Measurements from ENCODE around the gene STPG3.

Gene STPG3

GRCh38 chr9:137293094-137293481 is 42.0 kb downstream of the STPG3 start:
- no peak overlapping the region for H3K4me3 ChIP-seq (ENCODE audit: insufficient read depth, low read depth, low read length, poor library complexity, severe bottlenecking)
- H3K27ac ChIP-seq (ENCODE audit: insufficient read depth, low read length, poor library complexity, severe bottlenecking) = no peak overlapping the region
- no peaks in the 10 kb centered on the region for H3K36me3 ChIP-seq (ENCODE audit: control insufficient read depth, insufficient read depth, low read length)
- no peak for DNase-seq
- no peaks in the 10 kb centered on the region for H3K9me3 ChIP-seq (ENCODE audit: control insufficient read depth, low read length)
- peaks cover 3% of the 10 kb centered on the region for H3K4me1 ChIP-seq (ENCODE audit: control insufficient read depth, insufficient read depth, low read length, poor library complexity, severe bottlenecking)
- H3K27me3 ChIP-seq (replicated peaks; ENCODE audit: control insufficient read depth, insufficient read depth, low read length, poor library complexity, severe bottlenecking) = peaks cover 35% of the 10 kb centered on the region

- Histone ChIP-seq H3K36me3 (ENCODE audit: control insufficient read depth, insufficient read depth, low read length) (no peaks in the 10 kb centered on the region), H3K27ac (ENCODE audit: insufficient read depth, low read length, poor library complexity, severe bottlenecking) (no peak overlapping the region), H3K4me3 (ENCODE audit: insufficient read depth, low read depth, low read length, poor library complexity, severe bottlenecking) (no peak overlapping the region), H3K9me3 (ENCODE audit: control insufficient read depth, low read length) (no peaks in the 10 kb centered on the region), H3K4me1 (ENCODE audit: control insufficient read depth, insufficient read depth, low read length, poor library complexity, severe bottlenecking) (peaks cover 3% of the 10 kb centered on the region), H3K27me3 (replicated peaks; ENCODE audit: control insufficient read depth, insufficient read depth, low read length, poor library complexity, severe bottlenecking) (peaks cover 39% of the 10 kb centered on the region)
- no peak for DNase-seq
Measured at GRCh38 chr9:137293482-137294090, 42.5 kb downstream of the STPG3 start.

GRCh38 chr9:137294091-137294680 is 43.1 kb downstream of the STPG3 start:
- H3K36me3 ChIP-seq (ENCODE audit: control insufficient read depth, insufficient read depth, low read length) = no peaks in the 10 kb centered on the region
- H3K27me3 ChIP-seq (replicated peaks; ENCODE audit: control insufficient read depth, insufficient read depth, low read length, poor library complexity, severe bottlenecking) = peaks cover 45% of the 10 kb centered on the region
- DNase-seq = no peak
- H3K9me3 ChIP-seq (ENCODE audit: control insufficient read depth, low read length) = no peaks in the 10 kb centered on the region
- H3K4me1 ChIP-seq (ENCODE audit: control insufficient read depth, insufficient read depth, low read length, poor library complexity, severe bottlenecking) = peaks cover 3% of the 10 kb centered on the region
- H3K27ac ChIP-seq (ENCODE audit: insufficient read depth, low read length, poor library complexity, severe bottlenecking) = no peak overlapping the region
- no peak overlapping the region for H3K4me3 ChIP-seq (ENCODE audit: insufficient read depth, low read depth, low read length, poor library complexity, severe bottlenecking)

GRCh38 chr9:137294681-137295237 is 43.7 kb downstream of the STPG3 start:
- peaks cover 4% of the 10 kb centered on the region for H3K4me1 ChIP-seq (ENCODE audit: control insufficient read depth, insufficient read depth, low read length, poor library complexity, severe bottlenecking)
- no peaks in the 10 kb centered on the region for H3K9me3 ChIP-seq (ENCODE audit: control insufficient read depth, low read length)
- no peak for DNase-seq

GRCh38 chr9:137295238-137295811 is 44.2 kb downstream of the STPG3 start:
- no peak overlapping the region for H3K4me3 ChIP-seq (ENCODE audit: insufficient read depth, low read depth, low read length, poor library complexity, severe bottlenecking)
- peaks cover 8% of the 10 kb centered on the region for H3K4me1 ChIP-seq (ENCODE audit: control insufficient read depth, insufficient read depth, low read length, poor library complexity, severe bottlenecking)
- H3K36me3 ChIP-seq (ENCODE audit: control insufficient read depth, insufficient read depth, low read length) = no peaks in the 10 kb centered on the region
- H3K9me3 ChIP-seq (ENCODE audit: control insufficient read depth, low read length) = no peaks in the 10 kb centered on the region
- no peak overlapping the region for H3K27ac ChIP-seq (ENCODE audit: insufficient read depth, low read length, poor library complexity, severe bottlenecking)
- peaks cover 54% of the 10 kb centered on the region for H3K27me3 ChIP-seq (replicated peaks; ENCODE audit: control insufficient read depth, insufficient read depth, low read length, poor library complexity, severe bottlenecking)
- no peak for DNase-seq

More at GRCh38 chr9:137294681-137295237, 43.7 kb downstream of the STPG3 start:
- H3K27me3 ChIP-seq (replicated peaks; ENCODE audit: control insufficient read depth, insufficient read depth, low read length, poor library complexity, severe bottlenecking) = peaks cover 51% of the 10 kb centered on the region
- H3K36me3 ChIP-seq (ENCODE audit: control insufficient read depth, insufficient read depth, low read length) = no peaks in the 10 kb centered on the region
- no peak overlapping the region for H3K27ac ChIP-seq (ENCODE audit: insufficient read depth, low read length, poor library complexity, severe bottlenecking)
- H3K4me3 ChIP-seq (ENCODE audit: insufficient read depth, low read depth, low read length, poor library complexity, severe bottlenecking) = no peak overlapping the region

- H3K36me3 ChIP-seq (ENCODE audit: control insufficient read depth, insufficient read depth, low read length) = no peaks in the 10 kb centered on the region
- DNase-seq = no peak
- H3K9me3 ChIP-seq (ENCODE audit: control insufficient read depth, low read length) = no peaks in the 10 kb centered on the region
- peaks cover 54% of the 10 kb centered on the region for H3K27me3 ChIP-seq (replicated peaks; ENCODE audit: control insufficient read depth, insufficient read depth, low read length, poor library complexity, severe bottlenecking)
- peaks cover 15% of the 10 kb centered on the region for H3K4me1 ChIP-seq (ENCODE audit: control insufficient read depth, insufficient read depth, low read length, poor library complexity, severe bottlenecking)
- H3K27ac ChIP-seq (ENCODE audit: insufficient read depth, low read length, poor library complexity, severe bottlenecking) = no peak overlapping the region
- H3K4me3 ChIP-seq (ENCODE audit: insufficient read depth, low read depth, low read length, poor library complexity, severe bottlenecking) = no peak overlapping the region
Measured at GRCh38 chr9:137295849-137296669, 45.0 kb downstream of the STPG3 start.

GRCh38 chr9:137296670-137297664 is 45.9 kb downstream of the STPG3 start:
- DNase-seq = no peak
- Histone ChIP-seq H3K4me1 (ENCODE audit: control insufficient read depth, insufficient read depth, low read length, poor library complexity, severe bottlenecking) (peaks cover 20% of the 10 kb centered on the region), H3K36me3 (ENCODE audit: control insufficient read depth, insufficient read depth, low read length) (no peaks in the 10 kb centered on the region), H3K9me3 (ENCODE audit: control insufficient read depth, low read length) (no peaks in the 10 kb centered on the region), H3K4me3 (ENCODE audit: insufficient read depth, low read depth, low read length, poor library complexity, severe bottlenecking) (no peak overlapping the region), H3K27me3 (replicated peaks; ENCODE audit: control insufficient read depth, insufficient read depth, low read length, poor library complexity, severe bottlenecking) (peaks cover 54% of the 10 kb centered on the region), H3K27ac (ENCODE audit: insufficient read depth, low read length, poor library complexity, severe bottlenecking) (no peak overlapping the region)

GRCh38 chr9:137297966-137298365 is 46.9 kb downstream of the STPG3 start:
- no peak for DNase-seq
- H3K4me3 ChIP-seq (ENCODE audit: insufficient read depth, low read depth, low read length, poor library complexity, severe bottlenecking) = no peak overlapping the region

More at GRCh38 chr9:137297966-137298365, 46.9 kb downstream of the STPG3 start:
- Histone ChIP-seq H3K27me3 (replicated peaks; ENCODE audit: control insufficient read depth, insufficient read depth, low read length, poor library complexity, severe bottlenecking) (peaks cover 53% of the 10 kb centered on the region), H3K9me3 (ENCODE audit: control insufficient read depth, low read length) (no peaks in the 10 kb centered on the region), H3K36me3 (ENCODE audit: control insufficient read depth, insufficient read depth, low read length) (no peaks in the 10 kb centered on the region), H3K4me1 (ENCODE audit: control insufficient read depth, insufficient read depth, low read length, poor library complexity, severe bottlenecking) (peaks cover 25% of the 10 kb centered on the region), H3K27ac (ENCODE audit: insufficient read depth, low read length, poor library complexity, severe bottlenecking) (no peak overlapping the region)
